COLO668 (cell line): ENCODE measurements around the gene ELAVL1.

Source experiments
- DNase-seq: peaks from one replicate; lab custom pipeline; 2025; ENCODE audit not compliant: unreplicated experiment; lab: John Stamatoyannopoulos, UW

The ELAVL1 gene

GRCh38 chr19:7986321-7987113, 18.9 kb downstream of the ELAVL1 start:
- DNase-seq = no peak

DNA sequence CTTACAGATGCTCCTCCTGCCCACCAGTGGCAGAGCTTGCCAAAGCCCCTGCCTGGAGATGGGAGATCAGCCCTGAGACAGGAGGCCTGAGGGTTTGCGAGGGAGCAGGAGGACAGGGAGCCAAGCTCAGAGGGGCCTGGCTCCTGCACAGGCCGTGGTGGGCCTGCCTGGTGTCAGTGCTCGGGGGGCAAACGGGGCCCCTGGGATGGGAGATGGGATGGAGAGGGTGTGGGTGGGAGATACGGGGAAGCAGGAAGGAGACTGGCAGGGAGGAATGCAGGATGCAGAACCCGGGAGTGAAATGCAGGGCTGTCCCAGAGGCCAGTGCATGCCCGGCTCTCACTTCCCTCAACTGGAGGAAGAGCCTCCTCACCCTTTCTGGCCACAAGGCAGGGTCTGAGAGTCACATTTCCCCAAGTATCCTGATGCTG, 19.9 kb downstream of the ELAVL1 start:
- no peak for DNase-seq

- no peak for DNase-seq
Measured at GRCh38 chr19:7983995-7984837, 21.2 kb downstream of the ELAVL1 start.

GRCh38 chr19:7983286-7983950, 22.0 kb downstream of the ELAVL1 start:
- DNase-seq = no peak

GRCh38 chr19:7982651-7983099, 22.8 kb downstream of the ELAVL1 start:
- no peak for DNase-seq

- DNase-seq = no peak
Measured at GRCh38 chr19:7982103-7982502, 23.3 kb downstream of the ELAVL1 start.

- no peak for DNase-seq
Measured at GRCh38 chr19:7981661-7982060, 23.8 kb downstream of the ELAVL1 start.

GRCh38 chr19:7981199-7981598, 24.2 kb downstream of the ELAVL1 start:
- no peak for DNase-seq

GRCh38 chr19:7980635-7981121, 24.8 kb downstream of the ELAVL1 start:
- DNase-seq = no peak

GRCh38 chr19:7980168-7980567, 25.3 kb downstream of the ELAVL1 start:
- DNase-seq = no peak

- no peak for DNase-seq
Measured at GRCh38 chr19:7979559-7979958, 25.9 kb downstream of the ELAVL1 start.

DNA sequence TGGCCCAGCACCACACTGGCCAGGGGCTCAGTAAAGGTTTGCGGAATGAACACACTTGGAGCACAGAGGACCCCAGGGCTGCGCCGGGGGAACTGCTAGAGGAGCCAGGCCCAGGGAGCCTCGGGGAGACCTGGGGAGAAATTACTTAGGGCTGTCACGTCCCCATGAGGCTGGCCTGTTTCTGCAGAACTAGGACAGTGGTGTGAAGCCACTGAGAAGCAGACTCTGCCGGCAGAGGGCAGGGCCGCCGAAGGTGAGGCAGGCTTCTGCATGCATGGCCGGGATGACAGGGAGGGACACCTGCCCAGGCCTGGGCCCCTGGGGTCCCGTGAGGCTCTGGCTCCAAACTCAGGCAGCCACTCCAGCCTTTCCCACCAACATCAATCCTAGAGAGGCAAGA, 26.4 kb downstream of the ELAVL1 start:
- DNase-seq = peak; percentile 53

DNA sequence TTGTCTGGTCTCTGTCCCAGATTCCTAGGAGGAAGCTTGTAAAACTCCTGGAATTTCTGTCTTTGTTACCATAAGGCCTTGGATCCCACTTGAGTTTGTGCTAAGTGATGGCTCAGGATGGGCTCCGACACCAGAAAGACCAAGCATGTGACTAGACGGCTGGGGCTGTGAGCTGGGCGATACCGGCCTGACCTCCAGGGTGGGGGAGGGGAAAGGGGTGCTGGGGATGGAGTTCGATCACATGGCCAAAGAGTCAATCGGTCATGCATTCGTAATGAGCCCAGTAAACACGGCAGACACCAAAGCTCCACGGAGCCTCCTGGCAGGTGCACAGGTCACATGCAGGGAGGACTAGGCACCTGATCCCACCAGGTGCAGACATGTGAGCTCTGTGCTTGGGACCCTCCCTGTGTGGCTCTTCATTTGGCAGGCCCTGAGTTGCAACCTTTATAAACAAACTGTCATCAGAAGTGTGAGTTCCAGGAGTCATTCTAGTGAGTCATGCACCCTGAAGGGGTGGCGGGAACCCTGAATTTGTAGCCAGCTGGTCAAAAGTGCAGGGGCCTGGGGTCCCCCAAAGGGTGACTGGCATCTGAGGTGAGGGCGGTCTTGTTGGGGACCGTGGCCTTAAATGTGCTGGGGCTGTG, 27.1 kb downstream of the ELAVL1 start:
- peak; percentile 92 for DNase-seq

DNA sequence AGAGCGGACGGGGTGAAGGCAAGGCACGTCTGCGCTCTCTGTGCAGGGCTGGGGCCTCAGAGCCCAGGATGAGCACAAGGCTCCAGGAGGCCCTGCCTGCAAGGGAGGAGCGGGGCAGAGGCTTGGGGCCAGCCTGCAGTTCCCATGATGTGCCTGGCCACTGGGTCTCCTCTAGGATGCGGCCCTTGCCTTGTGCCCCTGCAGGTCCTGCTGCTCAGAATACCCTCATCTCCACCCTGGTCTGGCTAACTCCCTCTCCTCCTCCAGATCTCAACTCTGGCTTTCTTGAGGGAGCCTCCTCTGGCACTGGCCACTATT, 27.8 kb downstream of the ELAVL1 start:
- no peak for DNase-seq

DNA sequence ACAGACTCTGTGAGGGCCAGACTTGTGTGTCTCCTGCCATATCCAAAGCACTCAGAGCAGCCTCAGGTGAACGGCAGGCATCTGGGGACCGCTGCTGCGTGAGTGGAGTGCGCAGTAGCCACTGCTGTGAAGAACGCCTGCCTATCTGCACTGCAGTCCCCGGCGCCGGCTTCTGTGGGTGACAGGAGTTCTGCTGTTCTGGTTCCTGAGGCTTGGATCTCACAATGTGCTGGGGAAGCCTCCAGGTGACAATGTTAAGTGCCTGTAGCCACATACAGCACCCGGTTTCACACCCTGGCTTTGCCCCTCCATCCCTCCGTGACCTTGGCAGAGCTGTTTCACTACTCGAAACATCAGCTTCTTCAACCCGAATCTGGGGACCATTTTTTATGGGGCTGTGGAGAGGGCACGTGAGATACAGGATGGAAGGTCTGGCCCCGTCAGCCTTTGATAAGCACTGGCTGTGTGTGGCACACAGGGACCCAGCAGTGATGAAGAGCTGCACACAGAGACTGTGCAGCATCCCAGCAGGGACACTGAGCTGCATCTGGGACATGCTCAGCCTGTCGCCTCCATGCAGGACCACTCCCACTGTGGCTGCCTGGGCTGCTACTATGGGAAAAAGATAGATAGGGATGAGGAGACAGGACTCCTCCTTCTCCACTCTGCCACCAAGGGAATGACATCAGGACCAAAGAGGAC, 28.3 kb downstream of the ELAVL1 start:
- no peak for DNase-seq

DNA sequence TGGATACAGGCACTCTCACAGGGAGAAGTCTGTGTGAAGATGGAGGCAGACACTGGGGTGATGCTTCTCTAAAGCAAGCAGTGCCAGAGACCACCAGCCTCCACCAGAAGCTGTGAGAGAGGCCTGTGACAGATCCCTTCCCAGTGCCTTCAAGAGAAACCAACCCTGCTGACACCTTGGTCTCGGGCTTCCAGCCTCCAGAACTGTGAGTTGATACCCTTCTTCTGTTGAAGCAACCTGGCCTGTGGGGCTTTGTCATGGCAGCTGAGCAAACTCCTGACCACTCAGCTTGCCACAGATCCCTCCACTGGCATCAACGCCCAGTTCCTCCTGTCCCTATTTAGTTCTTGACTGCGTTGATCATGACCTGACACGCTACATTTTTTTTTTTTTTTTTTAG, 29.0 kb downstream of the ELAVL1 start:
- DNase-seq = no peak

DNA sequence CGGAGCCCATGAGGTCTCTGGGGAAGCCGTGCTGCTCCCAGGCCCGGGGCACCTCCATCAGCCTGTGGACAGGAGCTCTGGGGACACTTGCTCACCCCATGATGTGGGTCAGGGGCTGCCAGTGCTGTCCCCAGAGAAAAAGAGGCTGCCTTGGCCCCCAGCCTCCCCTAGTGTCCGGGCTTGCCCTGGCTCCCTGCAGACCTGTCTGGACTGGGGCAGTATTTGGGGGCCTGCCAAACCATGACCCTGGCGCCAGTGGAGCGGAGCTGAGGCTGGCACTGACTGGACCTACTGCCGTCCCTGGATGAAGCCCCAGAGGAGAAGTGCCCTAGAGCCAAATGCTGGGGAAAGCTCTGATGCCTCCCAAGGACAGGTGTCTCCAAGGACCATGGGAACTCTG, 30.4 kb downstream of the ELAVL1 start:
- no peak for DNase-seq

GRCh38 chr19:7973883-7974282, 31.6 kb downstream of the ELAVL1 start:
- DNase-seq = no peak

DNA sequence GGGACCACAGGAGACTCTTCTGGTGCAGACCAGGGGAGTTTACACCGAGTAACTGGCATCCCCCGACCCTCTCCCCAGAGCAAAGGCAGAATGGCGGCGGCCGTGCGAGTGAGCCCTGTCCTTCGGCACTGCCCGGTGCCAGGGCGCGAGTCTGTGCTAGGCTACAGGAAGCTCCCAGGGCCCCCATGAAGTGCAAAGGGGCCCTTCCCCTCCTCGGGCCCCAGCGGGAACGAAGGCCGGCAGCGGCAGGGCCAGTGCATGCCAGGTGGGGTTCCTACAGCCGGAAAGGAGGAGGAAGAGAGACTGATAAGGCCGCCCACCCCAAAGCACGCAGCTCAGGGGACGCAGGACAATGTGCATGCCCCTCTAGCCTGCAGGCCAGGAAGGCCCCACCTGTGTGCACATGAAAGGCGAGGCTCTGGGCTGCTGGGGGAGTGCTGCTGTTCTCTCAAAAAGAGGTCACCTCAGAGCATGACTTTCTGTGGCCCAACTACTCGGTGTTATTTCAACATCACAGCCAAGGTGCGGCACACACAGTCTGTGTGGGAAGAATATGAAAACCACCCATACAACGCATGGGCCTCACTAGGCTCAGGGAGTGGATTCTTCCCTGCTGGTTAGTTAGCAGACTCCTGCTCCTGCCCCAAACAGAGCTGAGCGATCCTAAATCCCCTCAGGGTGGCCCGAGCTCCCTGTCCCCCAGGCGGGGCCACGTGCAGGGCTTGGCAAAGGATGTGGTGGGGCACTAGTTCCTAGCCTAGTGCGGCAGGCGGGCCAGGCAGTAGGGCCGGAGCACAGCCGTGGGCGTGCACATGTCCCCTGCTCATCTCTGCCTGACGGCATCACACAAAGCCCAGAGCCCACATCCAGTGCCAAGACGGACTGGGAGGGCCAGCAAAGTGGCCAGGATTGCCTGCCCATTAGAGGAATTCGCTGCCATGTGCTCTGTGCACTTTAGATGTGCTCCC, 33.6 kb downstream of the ELAVL1 start:
- DNase-seq = no peak
